HL-60/S4 (cell line): Measurements from ENCODE around the gene SETBP1.
"Not testable (repeated sequence)": the region's sequence is repeated elsewhere in the genome, so short reads cannot be mapped to it uniquely, and the experiment has no call there.

Experiments
- in situ Hi-C: fragments of 300-500 bp; cut with MboI; formaldehyde crosslinking; loops from 2 replicates; pipeline ENCODE4 v1.14.3; 2022; ENCODE audit warnings: low sequenced_read_pairs

Gene SETBP1

DNA sequence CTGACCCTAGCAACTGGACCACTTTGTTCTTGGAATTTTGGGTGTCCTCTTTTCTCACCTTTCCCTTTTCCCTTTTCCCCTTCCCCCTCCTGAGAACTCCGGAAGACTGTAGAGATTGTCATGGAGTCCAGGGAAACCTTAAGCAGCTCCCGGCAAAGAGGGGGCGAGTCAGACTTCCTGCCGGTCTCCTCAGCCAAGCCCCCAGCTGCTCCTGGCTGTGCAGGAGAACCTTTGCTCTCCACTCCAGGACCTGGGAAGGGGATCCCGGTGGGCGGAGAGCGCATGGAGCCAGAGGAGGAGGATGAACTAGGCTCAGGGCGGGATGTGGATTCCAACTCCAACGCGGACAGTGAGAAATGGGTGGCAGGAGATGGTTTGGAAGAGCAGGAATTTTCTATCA lies 20.5 kb downstream of the SETBP1 start:
- in situ Hi-C loops, result no loop called here

DNA sequence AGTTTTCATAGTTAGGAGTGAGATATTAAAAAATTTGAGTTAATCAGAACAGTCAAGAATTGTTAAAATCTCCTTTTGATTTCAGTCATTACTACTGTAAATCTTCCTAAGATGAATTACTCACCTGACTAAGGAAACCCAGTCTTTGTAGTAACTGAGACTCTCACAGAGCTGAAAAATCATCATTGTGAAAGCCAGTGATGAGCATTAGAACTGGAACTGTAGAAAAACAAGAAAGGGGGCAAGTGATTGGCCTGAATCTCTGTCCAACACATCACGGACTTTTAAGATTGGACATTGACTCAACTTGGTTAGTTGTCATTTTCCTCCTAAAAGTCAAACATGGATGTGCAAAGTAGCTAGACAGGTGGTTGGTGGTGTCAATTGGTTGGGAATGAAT lies 21.9 kb downstream of the SETBP1 start:
- in situ Hi-C loops, result no loop called here

DNA sequence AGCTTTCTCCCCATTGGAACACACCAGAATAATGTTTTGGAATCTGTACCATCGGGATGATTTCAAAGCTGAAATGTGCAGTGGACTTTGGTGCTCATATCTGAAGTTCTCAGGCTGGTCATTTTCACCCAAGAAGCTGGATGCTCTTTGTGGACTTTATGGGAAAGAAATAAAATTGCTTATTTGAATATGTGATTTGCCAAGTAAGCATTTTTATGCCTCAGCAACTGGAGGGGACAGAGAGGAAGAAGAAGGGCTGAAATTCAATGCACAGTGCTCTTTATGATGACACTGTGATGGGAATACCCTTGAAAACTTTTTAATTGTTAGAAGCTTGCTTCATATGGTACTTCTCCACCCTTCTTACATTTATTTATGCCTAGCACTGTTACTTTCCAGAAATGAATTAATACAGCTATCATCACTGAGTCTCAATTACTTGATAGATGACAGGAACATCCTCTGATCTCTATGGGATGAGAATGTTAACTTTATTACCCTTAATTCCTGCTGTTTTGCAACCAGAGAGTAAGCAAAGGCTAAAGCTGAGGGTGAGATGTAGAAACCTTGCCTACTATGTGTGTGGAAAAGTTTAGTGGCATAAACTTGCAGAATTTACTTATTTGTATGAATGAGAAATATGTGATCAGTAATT lies 23.6 kb downstream of the SETBP1 start:
- in situ Hi-C loops, result no loop called here

DNA sequence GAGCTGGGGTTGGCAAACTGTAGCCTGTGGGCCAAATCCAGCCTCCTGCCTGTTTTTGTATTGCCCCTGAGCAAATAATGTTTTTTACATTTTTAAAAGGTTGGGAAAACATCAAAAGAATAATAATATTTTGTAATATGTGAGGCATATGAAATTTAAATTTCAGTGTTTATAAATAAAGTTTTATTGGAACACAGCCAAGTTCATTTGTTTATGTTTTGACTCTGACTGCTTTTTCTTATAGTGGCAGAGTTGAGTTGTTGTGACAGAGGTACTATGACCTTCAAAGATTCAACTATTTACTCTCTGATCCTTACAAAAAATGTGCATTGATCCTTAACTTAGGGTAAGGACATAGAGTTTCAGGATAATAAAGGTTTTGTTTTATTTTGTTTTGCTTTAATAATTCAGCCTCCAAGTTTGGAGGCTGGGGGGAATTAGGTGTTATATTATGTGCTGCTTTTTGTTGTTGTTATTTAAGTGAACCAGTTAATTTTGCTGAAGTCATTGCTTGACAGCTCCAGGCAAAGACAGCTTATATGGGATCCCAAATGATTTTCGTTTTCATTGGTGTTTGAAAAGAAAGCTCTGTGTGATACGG lies 24.5 kb downstream of the SETBP1 start:
- in situ Hi-C loops, result no loop called here

DNA sequence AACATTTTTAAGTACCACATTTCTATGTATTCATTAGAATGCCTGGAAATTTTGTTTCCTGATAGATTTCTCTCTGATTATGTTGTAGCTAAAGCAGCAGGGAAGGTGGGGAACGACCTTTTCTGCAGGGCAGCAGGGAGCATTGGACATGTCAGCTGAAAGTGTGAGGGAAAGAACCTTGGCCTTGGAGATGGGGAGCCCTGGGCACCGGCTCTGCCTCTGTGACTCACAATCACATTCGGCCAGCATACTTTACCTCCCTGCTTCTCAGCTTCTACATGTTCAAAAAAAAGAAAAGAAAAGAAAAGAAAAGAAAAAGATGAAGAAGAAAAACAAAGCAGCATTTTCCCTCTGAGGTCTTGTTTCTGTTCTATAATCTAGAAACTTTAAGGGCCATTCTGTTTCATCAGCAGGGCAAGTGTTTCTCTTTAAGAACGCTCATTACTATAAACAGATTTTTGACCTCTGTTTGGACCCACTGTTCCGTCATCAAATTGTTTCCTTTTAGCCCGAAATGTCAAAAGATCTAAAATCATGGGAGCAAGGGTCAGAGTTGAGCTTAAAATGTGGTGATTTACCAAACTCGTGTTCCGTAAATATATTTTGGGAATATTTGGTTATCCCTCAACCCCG lies 27.9 kb downstream of the SETBP1 start:
- in situ Hi-C loops, result no loop called here

DNA sequence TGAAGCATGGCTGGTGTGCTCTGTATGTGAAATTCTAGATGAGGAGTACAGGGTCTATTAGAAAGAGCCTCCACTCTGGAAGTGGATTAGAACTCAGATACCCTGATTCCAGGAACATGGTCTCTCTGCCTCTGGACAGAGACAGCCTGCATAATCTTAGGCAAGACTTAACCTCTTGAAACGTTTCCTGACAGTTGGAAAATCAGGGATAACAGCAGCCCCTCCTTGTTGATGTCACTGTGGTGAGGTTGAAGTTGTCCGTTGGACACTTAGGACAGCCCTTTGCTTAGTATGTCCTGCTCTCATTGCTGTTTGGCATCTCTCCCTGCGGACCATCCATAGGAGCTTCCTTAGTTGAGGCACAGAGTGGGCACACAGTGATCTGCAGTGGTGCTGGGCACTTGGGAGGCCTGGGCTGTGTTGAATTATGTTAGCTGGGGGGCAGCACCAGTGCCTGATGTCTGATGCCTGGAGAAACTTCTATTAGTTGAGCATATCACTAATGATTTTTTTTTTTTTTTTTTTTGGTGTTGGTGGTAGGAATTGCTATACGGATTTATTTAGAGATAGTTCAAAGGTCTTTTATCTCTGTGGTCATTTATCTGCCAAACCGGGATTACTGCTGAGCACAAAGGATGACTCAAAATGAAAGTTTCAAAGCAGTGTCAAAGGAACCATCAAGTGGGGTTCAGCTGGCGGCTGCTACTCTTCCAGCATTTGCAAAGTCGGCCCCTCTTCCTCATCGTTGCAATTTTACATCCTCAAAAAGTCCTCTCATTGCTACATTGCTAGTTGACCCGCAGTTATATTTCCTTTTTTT lies 28.8 kb downstream of the SETBP1 start:
- in situ Hi-C loops, result no loop called here

DNA sequence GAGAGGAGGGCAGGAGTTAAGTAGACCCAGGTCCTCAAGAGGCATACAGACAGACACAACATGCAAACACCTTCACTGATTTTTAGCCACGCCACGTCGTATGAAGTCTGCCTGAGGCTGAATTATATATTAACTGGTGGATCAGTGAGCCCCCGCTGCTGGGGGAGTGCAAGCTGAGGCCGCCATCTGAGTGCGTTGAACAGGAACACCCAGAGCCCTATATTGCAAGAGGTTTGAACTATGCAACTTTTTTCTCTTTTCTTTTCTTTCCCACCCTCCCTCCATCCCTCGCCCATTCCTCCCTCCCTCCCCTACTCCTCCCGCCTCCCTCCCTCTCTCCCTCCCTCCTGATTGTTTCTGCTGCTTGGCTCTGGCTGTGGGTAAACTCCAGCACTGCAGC lies 30.2 kb downstream of the SETBP1 start:
- in situ Hi-C loops, result no loop called here

DNA sequence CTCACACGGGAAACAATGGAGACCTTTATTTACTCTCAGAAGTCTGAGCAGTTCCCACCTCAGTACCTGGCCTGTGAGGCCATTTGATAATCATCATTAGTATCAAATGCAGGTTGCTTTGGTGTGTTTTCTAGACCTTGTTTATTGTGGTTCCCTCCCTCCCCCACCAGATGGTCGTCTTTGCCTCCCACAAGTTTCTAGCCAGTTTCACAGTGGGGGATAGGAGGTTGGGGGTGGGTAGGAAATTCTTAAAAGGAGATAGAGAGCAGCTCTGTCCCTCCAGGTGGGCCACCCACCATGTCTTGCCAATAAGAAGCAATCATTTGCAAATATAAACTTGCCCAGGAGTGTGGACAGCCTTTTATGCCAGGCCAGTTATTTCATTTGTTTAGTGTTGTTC lies 31.3 kb downstream of the SETBP1 start:
- in situ Hi-C loops, result no loop called here

DNA sequence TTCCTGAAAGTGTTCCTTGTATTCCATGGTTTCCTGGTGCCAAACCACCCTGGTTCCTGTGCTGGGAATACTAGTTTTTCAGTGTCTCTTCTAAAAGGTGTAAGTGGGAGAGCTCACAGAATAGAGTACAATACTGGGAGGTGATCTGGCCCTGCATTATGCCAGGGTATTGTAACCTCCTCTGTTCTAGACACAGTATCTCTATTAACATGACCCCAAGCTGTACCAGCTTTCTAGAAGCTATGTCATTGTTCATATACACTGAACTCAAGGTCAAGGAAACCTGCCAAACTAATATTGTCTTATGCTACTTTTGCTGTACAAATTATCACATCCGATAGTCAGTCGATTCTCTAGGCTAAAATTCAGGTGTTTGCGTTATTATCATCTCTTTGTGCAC lies 32.7 kb downstream of the SETBP1 start:
- in situ Hi-C loops, result no loop called here

DNA sequence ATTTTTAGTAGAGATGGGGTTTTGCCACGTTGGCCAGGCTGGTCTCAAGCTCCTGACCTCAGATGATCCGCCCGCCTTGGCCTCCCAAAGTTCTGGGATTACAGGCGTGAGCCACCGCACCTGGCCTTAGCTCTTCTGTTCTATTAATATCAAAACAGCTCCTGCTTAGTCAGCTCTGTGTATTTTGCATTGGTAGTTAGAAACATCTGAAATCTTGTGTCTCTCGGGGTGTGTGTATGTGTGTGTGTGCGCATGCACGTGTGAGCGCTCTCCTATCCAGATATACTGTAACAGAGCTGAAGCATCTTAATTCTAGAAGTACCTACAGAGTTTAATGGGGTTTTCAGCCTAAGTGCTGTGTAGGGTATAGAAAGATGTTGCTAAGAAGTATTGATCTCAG lies 33.7 kb downstream of the SETBP1 start:
- in situ Hi-C loops, result no loop called here

DNA sequence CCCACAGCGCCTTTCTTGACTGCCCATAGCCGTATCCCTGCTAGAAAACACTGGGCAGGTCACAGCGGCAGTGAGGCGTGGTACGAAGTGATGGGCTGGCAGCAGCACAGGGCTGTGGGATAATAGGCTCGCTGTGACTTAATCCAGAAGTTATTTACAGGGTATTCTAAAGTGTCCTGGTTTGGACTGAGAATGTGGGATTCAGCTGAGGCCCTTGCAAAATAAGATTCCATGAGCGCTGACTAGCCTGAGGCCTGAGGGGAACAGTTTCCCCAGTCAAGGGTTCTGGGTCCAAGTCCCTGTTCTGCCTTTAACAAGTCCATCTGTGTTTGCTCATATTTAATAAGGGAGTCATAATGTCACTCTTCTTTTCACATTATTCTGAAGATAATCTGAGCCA lies 34.6 kb downstream of the SETBP1 start:
- in situ Hi-C loops, result no loop called here

DNA sequence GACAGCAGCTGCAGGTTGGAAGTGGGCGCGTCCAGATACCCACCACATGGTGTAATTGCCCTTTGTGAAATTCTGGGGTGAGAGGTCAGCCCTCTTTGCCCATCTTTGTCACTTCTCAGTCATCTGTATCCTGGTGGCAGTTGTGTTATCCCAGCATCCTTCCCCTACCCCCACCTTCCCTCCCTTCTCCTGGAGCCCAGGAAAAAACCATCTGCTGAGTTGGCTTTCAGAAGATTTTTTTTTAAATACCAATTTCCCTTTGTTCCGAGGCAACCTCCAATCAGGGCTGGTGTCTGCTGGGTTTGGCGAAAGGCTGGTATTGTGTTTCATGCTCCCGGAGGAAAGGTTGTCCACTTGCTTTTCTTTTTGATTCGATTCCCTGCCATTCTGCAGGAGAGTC lies 35.2 kb downstream of the SETBP1 start:
- in situ Hi-C loops, result no loop called here

DNA sequence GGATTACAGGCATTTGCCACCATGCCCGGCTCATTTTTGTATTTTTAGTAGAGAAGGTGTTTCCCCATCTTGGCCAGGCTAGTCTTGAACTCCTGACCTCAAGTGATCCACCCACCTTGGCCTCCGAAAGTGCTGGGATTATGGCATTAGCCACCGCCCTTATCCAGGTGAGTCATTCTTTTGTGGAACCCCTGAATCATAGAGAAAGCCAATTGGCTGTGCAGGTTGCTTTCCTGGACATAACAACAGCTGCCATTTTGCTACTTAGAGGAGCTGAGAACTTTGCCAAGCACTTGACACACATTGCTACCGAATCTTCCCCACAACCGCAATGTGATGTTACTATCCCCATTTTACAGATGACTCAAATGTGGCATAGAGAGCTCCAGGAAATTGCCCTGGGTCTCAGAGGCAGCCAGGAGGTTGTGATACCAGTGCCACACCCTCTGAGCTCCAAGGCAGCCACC lies 36.0 kb downstream of the SETBP1 start:
- in situ Hi-C loops, result no loop called here

DNA sequence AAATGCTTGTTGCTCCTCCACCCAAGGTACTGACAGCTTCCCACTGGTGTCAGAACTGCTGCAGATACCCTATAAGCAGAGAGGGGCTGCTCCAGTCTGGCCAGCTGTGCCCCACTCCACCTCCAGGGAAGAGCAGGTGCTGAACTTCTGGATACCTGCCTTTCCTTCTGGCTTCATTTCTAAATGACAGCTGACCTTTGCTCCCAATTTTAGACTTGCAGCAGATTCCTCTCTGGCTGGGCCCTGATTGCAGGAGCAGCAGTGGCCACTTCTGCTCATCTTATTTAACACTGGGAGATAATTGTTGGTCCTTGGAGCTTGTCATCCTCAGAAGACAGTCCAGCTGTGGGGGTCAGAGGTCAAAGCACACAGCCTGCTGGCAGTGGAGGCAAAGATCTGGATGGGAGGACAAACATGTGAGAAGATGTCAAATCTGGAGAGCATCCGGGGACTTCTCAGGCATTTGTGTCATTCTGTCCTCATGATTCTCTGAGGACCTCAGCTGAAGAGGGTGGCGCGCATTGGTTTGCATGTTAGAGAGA lies 38.9 kb downstream of the SETBP1 start:
- in situ Hi-C loops, result no loop called here

DNA sequence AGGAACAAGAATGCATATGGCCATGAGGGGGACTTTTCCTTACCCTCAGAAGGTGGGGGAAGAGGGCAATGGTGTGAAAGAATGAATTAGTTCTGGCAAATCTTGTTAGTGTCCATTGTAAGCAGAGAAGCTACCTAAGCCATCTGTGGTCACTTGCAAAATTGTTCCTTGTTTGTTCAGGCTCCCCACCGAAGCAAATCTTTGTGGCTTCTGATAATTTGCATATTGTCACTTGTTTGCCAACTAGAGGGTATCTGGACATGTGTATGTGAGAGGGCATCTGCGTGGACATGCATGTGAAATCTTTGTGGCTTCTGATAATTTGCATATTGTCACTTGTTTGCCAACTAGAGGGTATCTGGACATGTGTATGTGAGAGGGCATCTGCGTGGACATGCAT lies 41.1 kb downstream of the SETBP1 start:
- in situ Hi-C loops, result not testable (repeated sequence)

DNA sequence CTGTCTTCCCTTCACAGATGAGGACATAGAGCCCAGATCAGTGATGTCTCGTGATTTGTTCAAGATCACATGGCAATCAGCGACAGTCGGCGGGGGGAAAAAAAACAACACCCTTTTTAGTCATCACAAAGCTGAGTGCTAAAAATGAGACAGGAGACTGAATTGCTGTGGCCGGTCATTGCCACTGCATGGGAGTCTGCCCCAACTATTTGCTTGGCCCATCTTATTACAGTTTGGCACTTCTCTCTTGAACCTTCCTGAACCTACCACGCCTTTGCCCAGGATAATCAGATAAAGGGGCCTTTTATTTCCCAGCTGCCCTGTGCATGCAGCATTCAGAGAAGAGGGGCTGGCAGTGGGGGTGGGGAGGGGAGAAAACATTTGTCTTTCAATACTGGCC lies 42.7 kb downstream of the SETBP1 start:
- in situ Hi-C loops, result no loop called here

DNA sequence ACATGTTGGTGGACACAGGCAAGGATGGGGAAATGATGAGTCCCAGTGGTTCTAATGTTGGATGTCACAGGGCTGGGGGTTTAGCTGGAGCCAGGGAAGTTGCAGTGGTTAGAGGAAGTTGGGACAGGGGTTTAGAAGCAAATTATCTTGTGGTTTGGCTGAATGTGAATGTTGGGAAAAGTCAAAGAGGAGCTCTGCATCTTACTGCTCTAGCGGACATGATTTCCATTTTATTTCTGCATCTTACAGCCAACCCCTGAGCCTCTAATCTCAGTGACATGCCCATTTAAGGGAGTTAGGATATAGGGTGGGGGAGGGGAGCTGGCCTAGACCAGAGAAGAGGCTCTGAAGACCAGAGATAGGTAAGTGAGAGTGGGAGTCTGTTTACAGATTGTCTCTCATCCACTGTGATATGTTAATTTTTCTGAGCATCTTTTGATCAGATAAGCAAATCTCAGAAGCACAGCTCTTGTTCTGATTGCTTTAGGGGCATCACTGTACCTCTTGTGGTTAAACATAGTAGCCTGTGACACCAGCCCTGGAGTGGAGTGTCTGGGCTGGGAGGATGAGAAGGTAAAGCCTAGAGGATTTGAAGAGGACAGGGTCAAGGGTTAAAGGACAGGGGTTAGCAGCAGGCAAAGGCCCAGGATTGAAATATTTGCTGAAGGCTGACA lies 43.6 kb downstream of the SETBP1 start:
- in situ Hi-C loops, result no loop called here

DNA sequence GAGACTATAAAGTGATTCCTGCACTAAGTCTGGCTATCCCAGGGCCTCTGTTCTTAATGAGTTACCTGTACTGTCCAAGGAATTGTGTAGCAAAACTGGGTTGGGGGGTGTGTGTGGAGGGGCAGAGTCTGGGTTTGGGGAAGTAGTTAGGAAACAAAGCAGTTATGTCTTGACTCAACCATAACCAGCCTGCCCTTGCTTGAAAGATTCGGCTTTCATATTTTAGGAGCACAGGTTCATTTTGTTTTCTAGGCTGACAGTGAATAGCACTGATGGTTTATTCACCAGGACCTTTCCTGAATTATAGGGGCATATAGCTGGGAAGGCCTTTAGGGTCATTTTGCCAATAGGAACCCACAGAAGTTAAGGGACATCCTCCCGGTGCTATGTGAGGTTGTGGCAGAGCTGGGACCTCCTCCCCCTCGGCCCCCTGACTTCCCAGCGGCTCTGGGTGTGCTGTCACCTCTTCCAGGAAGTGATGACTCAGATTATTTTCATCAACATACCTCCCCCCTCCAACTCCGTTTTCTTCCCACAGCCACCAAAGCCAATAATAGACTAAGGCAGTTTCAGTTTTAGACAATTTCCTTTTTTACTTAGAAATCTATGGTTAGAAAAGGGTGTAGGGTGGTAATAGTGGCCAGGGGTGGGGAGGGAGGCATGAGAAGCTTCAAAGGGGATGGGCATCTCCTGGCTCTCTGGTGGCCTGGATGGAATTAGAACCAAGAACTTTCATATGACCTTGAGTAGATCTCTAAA lies 44.8 kb downstream of the SETBP1 start:
- in situ Hi-C loops, result no loop called here

DNA sequence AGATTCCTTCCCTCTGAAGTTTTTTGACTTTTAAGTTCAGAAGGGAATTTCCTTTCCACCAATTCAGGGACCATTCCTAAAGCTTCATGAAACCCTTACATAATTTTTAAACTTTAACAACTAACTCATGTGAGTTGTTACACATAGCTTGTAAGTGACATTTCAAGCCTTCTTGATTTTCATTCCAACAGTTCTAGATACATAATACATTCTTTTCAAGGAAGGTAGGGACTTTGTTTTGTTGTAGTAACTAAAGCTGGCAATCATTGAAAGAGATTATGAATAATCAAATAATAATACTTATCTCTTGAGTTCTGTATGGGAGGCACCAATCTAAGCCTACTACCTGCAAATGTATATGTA lies 45.4 kb downstream of the SETBP1 start:
- in situ Hi-C loops, result no loop called here

DNA sequence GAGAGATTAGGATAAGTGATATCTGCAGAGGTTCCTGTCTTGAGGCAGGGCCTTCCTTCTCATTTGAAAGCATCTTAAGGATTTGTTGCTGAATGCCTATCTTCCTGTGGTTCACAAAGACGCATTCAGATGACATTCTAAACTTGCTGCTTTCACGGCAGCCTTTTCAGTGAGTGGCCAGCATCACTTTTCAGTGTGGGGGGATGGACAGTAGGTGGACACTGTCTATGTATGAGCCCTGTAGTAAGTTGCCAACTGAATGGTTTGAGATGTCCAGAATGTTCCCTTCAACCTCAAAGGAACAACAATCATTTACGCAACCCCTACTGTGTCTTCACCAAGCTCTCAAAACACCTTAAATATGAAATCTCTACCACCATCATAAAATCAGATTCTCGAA lies 46.6 kb downstream of the SETBP1 start:
- in situ Hi-C loops, result no loop called here
